Kidney epithelial cell (primary cell): Measurements from ENCODE around the gene CDH23. TPM values are rescaled to one million over a fixed set of nuclear protein-coding genes. Genes with fewer than 3 reads are reported as not detected.

Source experiments
- DNase-seq: peaks from one replicate; pipeline ENCODE4 v3.0.0-alpha.2; 2010; ENCODE audit warnings: low read depth
- H3K27me3 ChIP-seq: 2 replicates; pipeline ENCODE4 v1.6.0; 2011; ENCODE audit warnings: low read length; ENCODE audit not compliant: control insufficient read depth, insufficient read depth
- H3K36me3 ChIP-seq: 2 replicates; pipeline ENCODE4 v1.5.1; 2011; ENCODE audit warnings: low read length; ENCODE audit not compliant: control insufficient read depth, insufficient read depth
- H3K4me3 ChIP-seq: 2 replicates; pipeline ENCODE4 v1.5.1; 2011; ENCODE audit warnings: low read depth, mild to moderate bottlenecking, control low read depth, low read length
- CTCF ChIP-seq: IDR thresholded peaks from 2 replicates; pipeline ENCODE4 v1.5.1; 2011; ENCODE audit warnings: mild to moderate bottlenecking, moderate library complexity, low read length, control low read depth, inconsistent platforms; ENCODE audit not compliant: insufficient read depth, poor library complexity, severe bottlenecking
- total RNA-seq: library from RNA; depleted of rRNA; stranded (reverse); fragments of >200 nt; gene quantifications from 2 replicates; pipeline ENCODE4 v1.2.3, GENCODE V29; 2015

The CDH23 gene
- total RNA-seq, 1 donor from 2014 or later = 0.04 TPM

DNA sequence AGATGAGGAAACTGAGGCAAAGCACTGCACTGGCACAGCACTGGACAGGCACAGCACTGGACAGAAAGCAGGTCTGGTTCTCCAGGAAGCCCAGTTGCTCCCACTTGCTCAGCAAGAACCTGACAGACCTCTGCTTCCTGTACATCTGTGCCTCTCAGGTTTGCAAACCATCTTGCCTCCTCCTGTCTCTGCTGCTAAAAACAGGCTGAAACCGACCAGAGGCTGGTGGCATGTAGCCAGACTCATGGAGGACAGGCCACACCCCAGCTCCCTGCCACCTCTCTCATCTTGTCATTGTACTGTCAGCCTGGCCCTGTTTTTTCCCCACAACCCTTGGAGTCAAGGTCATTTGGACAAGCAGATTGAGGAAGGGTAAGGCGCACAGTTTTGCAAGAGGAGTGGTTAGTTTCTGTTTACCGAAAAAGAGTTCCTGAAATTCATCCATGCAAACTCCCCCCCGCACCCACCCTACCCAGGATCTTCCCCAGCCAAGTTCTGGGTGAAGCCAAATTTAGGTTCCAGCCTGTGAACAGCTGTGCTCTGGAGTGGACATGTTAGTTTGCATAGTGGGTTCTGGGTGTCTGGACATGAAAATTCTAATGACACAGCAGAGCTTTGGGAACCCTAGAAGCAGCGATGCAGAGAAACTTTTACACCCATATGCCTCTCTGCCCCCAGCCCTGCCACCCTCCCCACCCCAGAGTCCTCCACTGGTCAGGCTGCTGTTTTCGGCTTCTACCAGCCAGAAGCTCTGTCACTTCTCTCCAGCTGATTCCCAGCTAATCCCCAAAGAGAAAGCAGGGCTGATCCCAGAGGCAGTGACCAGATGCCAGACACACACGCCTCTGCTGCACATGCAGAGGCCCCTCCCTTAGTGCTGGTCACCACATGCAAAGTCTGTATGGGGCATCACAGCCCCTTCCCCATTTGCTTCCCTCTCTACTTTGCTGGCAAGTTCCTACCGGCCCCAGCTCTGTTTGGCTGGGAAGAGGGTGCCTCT lies 331.3 kb downstream of the CDH23 start:
- Histone ChIP-seq H3K36me3 (no peaks in the 10 kb centered on the region), H3K27me3 (no peaks in the 10 kb centered on the region), H3K4me3 (no peak overlapping the region)
- no peak for DNase-seq
- no peak for TF ChIP-seq CTCF

GRCh38 chr10:71729161-71729636 lies 332.5 kb downstream of the CDH23 start:
- DNase-seq = no peak
- no peak for TF ChIP-seq CTCF
- Histone ChIP-seq H3K4me3 (no peak overlapping the region), H3K36me3 (no peaks in the 10 kb centered on the region), H3K27me3 (peaks cover 2% of the 10 kb centered on the region)

GRCh38 chr10:71731791-71732190 lies 335.1 kb downstream of the CDH23 start:
- Histone ChIP-seq H3K36me3 (no peaks in the 10 kb centered on the region), H3K27me3 (peaks cover 3% of the 10 kb centered on the region), H3K4me3 (no peak overlapping the region)
- no peak for TF ChIP-seq CTCF
- DNase-seq = no peak

DNA sequence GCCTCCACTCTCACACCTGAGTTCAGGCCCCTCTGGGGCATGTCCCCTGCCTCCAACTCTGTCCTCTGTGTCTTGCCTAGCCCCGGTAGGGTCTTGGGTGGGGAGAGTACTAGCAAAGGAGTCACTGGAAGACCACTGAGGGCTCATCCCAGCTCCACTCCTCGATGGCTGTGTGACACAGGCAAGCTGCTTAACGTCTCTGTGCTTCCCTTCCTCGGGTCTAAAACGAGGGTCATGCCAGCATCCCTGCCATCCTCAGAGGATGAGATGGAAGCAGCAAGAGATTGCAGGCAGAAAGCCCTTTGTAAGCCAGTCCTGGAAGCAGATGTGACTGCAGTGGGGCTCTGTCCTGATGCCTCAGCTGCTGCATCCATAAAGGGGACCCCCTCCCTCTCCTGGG lies 338.1 kb downstream of the CDH23 start:
- no peak for TF ChIP-seq CTCF
- no peak for DNase-seq
- Histone ChIP-seq H3K4me3 (no peak overlapping the region), H3K27me3 (peaks cover 3% of the 10 kb centered on the region), H3K36me3 (no peaks in the 10 kb centered on the region)

DNA sequence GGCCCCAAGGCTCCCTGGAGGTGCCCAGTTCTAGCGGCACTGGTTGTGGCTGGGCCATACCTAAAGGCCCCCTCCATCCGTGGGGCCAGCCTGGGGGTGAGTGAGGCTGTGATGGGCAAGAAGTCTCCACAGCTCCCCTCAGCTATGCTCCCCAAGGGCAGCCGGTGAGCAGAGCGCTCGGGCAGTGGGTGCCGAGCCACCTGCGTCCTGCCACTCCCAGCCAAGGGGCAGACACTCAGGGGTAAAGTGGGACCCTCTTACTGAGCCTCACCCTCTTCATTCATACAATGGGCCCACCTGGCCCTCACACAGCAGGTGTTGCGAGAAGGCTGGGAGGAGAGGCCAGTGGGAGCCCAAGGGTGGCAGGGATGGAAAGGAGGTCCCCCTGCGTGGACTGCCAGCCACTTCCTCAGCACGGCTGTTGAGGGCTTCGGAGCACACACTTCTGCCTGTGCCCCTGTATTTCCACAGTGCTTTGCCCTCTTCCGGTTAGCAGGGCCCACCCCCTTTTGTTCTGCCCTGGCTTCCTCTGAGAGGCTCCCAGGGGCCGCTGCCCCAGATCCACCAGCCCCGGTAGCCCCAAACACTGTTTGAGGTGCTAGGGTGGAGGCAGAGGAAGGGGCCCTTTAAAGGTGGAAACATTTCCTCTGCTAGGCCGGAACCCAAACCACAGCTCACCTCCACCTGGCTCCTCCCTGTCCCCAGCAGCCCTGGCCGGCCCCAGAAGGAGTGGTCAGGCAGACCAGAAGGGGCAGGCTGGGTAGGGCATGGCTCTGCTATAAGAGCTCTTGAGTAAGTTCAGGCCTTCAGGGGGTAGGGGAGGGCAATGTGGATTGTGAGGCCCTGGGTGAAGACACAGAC lies 339.2 kb downstream of the CDH23 start:
- no peak overlapping the region for H3K4me3 ChIP-seq
- TF ChIP-seq CTCF = no peak
- no peaks in the 10 kb centered on the region for H3K36me3 ChIP-seq
- DNase-seq = no peak
- H3K27me3 ChIP-seq = peaks cover 3% of the 10 kb centered on the region
